HepG2 (cell line): ENCODE results near the gene SNAP23. TPM values are rescaled to one million over a fixed set of nuclear protein-coding genes. Genes with fewer than 3 reads are reported as not detected.

Experiments used
- CBX1 ChIP-seq: IDR thresholded peaks from one replicate; pipeline ENCODE4 v1.6.1; 2016; ENCODE audit warnings: antibody characterized with exemption, low read depth
- ESRRA ChIP-seq: sonication (generic); formaldehyde crosslinking; IDR thresholded peaks from 2 replicates; pipeline ENCODE4 v1.5.1; 2020; ENCODE audit warnings: mild to moderate bottlenecking, low read depth, missing genetic modification reagents
- FOXC1 ChIP-seq: sonication (generic); formaldehyde crosslinking; IDR thresholded peaks from 2 replicates; pipeline ENCODE4 v1.8.0; 2022; ENCODE audit warnings: mild to moderate bottlenecking, missing genetic modification reagents, borderline replicate concordance
- HOXA3 ChIP-seq: sonication (generic); formaldehyde crosslinking; IDR thresholded peaks from 2 replicates; pipeline ENCODE4 v1.5.0; 2020; ENCODE audit warnings: missing genetic modification reagents
- KDM2A ChIP-seq: sonication (generic); formaldehyde crosslinking; IDR thresholded peaks from 2 replicates; pipeline ENCODE4 v1.4.0; 2020; ENCODE audit warnings: low read depth, missing genetic modification reagents, borderline replicate concordance
- MED1 ChIP-seq: sonication (generic); formaldehyde crosslinking; IDR thresholded peaks from 2 replicates; pipeline ENCODE4 v1.4.0; 2020; ENCODE audit warnings: missing genetic modification reagents
- MIER3 ChIP-seq: IDR thresholded peaks from 2 replicates; pipeline ENCODE4 v1.6.1; 2016; ENCODE audit warnings: missing compliant biosample characterization, borderline replicate concordance
- SP2 ChIP-seq: sonication (generic); formaldehyde crosslinking; IDR thresholded peaks from 2 replicates; pipeline ENCODE4 v1.5.1; 2020; ENCODE audit warnings: mild to moderate bottlenecking, missing genetic modification reagents
- ZNF326 ChIP-seq: sonication (generic); formaldehyde crosslinking; IDR thresholded peaks from 2 replicates; pipeline ENCODE4 v1.4.0; 2020; ENCODE audit warnings: missing genetic modification reagents, borderline replicate concordance
- ZNF335 ChIP-seq: sonication (generic); formaldehyde crosslinking; IDR thresholded peaks from 2 replicates; pipeline ENCODE4 v1.4.0; 2020; ENCODE audit warnings: missing genetic modification reagents
- ZNF660 ChIP-seq: sonication (generic); formaldehyde crosslinking; IDR thresholded peaks from 2 replicates; pipeline ENCODE4 v1.5.1; 2020; ENCODE audit warnings: mild to moderate bottlenecking, low read depth, missing genetic modification reagents, borderline replicate concordance
- ZNF747 ChIP-seq: sonication (generic); formaldehyde crosslinking; IDR thresholded peaks from 2 replicates; pipeline ENCODE4 v1.8.1; 2023; ENCODE audit warnings: missing genetic modification reagents, mild to moderate bottlenecking, borderline replicate concordance
- polyA plus RNA-seq, 8 experiments: library from polyadenylated mRNA; depleted of rRNA in 3 of 8; stranded (reverse) in 7 of 8; unstranded in 1 of 8; fragments of >200 nt; fragmentation: Illumina TruSeq in 4 of 8; extraction: Trizol in 4 of 8; gene quantifications; 2 replicates each; pipeline versions ENCODE4 v1.2.1 to v1.2.3, GENCODE V29; 2011 to 2016; ENCODE audit warnings: low read depth in 4 of 8, missing spikeins in 1 of 8, mixed read lengths in 1 of 8; ENCODE audit not compliant: insufficient read depth in 1 of 8
- total RNA-seq, 5 experiments: library from RNA; depleted of rRNA; stranded (reverse); fragments of >200 nt; fragmentation: Illumina TruSeq; extraction: Trizol; gene quantifications; 2 replicates each; pipeline ENCODE4 v1.2.3, GENCODE V29; 2016; ENCODE audit warnings: low read depth in 1 of 5
- TF ChIP-seq, protein P1 (sequence below): sonication (generic); formaldehyde crosslinking; IDR thresholded peaks from 2 replicates; pipeline ENCODE4 v1.4.0; 2020; ENCODE audit warnings: missing genetic modification reagents, borderline replicate concordance
- TF ChIP-seq, protein P2 (sequence below): sonication (generic); formaldehyde crosslinking; IDR thresholded peaks from 2 replicates; pipeline ENCODE4 v1.4.0; 2020; ENCODE audit warnings: missing genetic modification reagents
- TF ChIP-seq, protein P3 (sequence below): sonication (generic); formaldehyde crosslinking; IDR thresholded peaks from 2 replicates; pipeline ENCODE4 v1.9.0; 2021; ENCODE audit warnings: missing genetic modification reagents, mild to moderate bottlenecking, borderline replicate concordance
- TF ChIP-seq, protein P4 (sequence below): sonication (generic); formaldehyde crosslinking; IDR thresholded peaks from 2 replicates; pipeline ENCODE4 v1.4.0; 2020; ENCODE audit warnings: missing genetic modification reagents
- TF ChIP-seq, protein P5 (sequence below): IDR thresholded peaks from 2 replicates; pipeline ENCODE4 v1.6.1; 2016; ENCODE audit warnings: low read depth

SNAP23 gene
- total and polyA plus RNA-seq, 2 of the 13 experiments (the other 11 are each of a cell fraction or from before 2014, with no cell fraction given), result 37.0 to 101 TPM

DNA sequence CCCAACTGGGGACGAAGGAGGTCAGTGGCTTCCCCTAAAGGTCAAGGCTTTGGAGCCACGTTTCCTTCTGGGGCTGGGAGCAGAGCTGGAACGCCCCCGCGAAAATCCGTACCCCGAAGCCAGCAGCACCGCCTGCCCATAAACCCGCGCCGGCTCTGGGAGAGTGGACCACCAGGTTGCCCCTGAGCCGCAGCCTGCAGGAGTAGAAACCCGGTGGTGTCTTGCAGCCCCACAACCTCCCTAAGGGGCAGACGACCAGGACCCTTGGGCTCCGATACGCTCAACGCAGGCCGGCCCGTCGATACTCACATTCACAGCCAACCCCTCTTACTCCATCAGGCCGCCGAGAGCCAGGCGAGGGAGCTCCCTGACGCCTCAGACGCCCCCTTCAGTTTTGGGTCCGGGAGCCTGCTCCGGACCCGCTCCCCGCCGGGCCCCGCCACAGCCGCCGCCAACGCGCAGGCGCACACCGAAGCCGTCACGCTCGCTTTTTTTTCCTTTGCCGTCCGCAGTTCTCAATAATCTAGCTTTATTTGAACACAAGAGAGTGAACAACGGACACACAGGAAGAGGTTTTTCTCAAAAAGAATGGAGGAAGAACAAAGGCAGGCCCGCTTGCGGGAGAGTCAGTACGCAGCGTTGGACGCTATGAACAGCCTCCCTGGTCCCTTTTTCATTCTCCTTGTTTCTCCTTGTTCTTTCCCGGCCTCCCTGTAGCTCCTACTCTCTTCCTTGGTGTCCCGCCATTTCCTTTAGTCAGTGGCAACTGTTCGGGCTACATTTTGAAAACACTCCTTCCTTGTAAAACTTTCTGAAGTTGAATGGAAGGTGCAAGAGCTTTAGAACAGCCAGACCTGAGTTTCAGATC, 4.5 kb upstream of the SNAP23 start, which contains the start of gene ZNF106 (continued):
- TF ChIP-seq, protein P1, sequence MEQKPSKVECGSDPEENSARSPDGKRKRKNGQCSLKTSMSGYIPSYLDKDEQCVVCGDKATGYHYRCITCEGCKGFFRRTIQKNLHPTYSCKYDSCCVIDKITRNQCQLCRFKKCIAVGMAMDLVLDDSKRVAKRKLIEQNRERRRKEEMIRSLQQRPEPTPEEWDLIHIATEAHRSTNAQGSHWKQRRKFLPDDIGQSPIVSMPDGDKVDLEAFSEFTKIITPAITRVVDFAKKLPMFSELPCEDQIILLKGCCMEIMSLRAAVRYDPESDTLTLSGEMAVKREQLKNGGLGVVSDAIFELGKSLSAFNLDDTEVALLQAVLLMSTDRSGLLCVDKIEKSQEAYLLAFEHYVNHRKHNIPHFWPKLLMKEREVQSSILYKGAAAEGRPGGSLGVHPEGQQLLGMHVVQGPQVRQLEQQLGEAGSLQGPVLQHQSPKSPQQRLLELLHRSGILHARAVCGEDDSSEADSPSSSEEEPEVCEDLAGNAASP (CRISPR knock-in tag), result peak; percentile 9; the same call in 1 of the 2 replicates
- TF ChIP-seq ZNF747 (CRISPR knock-in tag), result peak; percentile 69; the same call in 1 of the 2 replicates
- TF ChIP-seq SP2 (CRISPR knock-in tag), result 0 out of 2 replicates have a peak, but pooled peaks have one; percentile 15
- TF ChIP-seq, protein P2, sequence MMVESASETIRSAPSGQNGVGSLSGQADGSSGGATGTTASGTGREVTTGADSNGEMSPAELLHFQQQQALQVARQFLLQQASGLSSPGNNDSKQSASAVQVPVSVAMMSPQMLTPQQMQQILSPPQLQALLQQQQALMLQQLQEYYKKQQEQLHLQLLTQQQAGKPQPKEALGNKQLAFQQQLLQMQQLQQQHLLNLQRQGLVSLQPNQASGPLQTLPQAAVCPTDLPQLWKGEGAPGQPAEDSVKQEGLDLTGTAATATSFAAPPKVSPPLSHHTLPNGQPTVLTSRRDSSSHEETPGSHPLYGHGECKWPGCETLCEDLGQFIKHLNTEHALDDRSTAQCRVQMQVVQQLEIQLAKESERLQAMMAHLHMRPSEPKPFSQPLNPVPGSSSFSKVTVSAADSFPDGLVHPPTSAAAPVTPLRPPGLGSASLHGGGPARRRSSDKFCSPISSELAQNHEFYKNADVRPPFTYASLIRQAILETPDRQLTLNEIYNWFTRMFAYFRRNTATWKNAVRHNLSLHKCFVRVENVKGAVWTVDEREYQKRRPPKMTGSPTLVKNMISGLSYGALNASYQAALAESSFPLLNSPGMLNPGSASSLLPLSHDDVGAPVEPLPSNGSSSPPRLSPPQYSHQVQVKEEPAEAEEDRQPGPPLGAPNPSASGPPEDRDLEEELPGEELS (CRISPR knock-in tag), result peak; percentile 69
- TF ChIP-seq FOXC1 (CRISPR knock-in tag), result peak; percentile 85
- TF ChIP-seq ESRRA, result no peak; the same call in 1 of the 2 replicates
- TF ChIP-seq HOXA3 (CRISPR knock-in tag), result peak; percentile 89
- TF ChIP-seq ZNF660, result no peak
- peak; percentile 78 for TF ChIP-seq KDM2A (CRISPR knock-in tag)
- TF ChIP-seq CBX1, result peak; percentile 49
- TF ChIP-seq, protein P3, sequence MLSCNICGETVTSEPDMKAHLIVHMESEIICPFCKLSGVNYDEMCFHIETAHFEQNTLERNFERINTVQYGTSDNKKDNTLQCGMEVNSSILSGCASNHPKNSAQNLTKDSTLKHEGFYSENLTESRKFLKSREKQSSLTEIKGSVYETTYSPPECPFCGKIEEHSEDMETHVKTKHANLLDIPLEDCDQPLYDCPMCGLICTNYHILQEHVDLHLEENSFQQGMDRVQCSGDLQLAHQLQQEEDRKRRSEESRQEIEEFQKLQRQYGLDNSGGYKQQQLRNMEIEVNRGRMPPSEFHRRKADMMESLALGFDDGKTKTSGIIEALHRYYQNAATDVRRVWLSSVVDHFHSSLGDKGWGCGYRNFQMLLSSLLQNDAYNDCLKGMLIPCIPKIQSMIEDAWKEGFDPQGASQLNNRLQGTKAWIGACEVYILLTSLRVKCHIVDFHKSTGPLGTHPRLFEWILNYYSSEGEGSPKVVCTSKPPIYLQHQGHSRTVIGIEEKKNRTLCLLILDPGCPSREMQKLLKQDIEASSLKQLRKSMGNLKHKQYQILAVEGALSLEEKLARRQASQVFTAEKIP (CRISPR knock-in tag), result no peak
- TF ChIP-seq, protein P4, sequence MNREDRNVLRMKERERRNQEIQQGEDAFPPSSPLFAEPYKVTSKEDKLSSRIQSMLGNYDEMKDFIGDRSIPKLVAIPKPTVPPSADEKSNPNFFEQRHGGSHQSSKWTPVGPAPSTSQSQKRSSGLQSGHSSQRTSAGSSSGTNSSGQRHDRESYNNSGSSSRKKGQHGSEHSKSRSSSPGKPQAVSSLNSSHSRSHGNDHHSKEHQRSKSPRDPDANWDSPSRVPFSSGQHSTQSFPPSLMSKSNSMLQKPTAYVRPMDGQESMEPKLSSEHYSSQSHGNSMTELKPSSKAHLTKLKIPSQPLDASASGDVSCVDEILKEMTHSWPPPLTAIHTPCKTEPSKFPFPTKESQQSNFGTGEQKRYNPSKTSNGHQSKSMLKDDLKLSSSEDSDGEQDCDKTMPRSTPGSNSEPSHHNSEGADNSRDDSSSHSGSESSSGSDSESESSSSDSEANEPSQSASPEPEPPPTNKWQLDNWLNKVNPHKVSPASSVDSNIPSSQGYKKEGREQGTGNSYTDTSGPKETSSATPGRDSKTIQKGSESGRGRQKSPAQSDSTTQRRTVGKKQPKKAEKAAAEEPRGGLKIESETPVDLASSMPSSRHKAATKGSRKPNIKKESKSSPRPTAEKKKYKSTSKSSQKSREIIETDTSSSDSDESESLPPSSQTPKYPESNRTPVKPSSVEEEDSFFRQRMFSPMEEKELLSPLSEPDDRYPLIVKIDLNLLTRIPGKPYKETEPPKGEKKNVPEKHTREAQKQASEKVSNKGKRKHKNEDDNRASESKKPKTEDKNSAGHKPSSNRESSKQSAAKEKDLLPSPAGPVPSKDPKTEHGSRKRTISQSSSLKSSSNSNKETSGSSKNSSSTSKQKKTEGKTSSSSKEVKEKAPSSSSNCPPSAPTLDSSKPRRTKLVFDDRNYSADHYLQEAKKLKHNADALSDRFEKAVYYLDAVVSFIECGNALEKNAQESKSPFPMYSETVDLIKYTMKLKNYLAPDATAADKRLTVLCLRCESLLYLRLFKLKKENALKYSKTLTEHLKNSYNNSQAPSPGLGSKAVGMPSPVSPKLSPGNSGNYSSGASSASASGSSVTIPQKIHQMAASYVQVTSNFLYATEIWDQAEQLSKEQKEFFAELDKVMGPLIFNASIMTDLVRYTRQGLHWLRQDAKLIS (CRISPR knock-in tag), result no peak
- TF ChIP-seq, protein P5, sequence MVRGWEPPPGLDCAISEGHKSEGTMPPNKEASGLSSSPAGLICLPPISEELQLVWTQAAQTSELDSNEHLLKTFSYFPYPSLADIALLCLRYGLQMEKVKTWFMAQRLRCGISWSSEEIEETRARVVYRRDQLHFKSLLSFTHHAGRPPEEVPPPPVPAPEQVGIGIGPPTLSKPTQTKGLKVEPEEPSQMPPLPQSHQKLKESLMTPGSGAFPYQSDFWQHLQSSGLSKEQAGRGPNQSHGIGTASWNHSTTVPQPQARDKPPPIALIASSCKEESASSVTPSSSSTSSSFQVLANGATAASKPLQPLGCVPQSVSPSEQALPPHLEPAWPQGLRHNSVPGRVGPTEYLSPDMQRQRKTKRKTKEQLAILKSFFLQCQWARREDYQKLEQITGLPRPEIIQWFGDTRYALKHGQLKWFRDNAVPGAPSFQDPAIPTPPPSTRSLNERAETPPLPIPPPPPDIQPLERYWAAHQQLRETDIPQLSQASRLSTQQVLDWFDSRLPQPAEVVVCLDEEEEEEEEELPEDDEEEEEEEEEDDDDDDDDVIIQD (CRISPR knock-in tag), result 0 out of 2 replicates have a peak, but pooled peaks have one; percentile 14
- TF ChIP-seq ZNF335 (CRISPR knock-in tag), result no peak
- no peak for TF ChIP-seq ZNF326 (CRISPR knock-in tag)
- TF ChIP-seq MED1 (CRISPR knock-in tag), result peak; percentile 82
- TF ChIP-seq MIER3, result peak; percentile 39; the same call in 1 of the 2 replicates
